ENCODE results near the gene CREBL2.
"Not testable (repeated sequence)": the region's sequence is repeated elsewhere in the genome, so short reads cannot be mapped to it uniquely, and the experiment has no call there.

DNA sequence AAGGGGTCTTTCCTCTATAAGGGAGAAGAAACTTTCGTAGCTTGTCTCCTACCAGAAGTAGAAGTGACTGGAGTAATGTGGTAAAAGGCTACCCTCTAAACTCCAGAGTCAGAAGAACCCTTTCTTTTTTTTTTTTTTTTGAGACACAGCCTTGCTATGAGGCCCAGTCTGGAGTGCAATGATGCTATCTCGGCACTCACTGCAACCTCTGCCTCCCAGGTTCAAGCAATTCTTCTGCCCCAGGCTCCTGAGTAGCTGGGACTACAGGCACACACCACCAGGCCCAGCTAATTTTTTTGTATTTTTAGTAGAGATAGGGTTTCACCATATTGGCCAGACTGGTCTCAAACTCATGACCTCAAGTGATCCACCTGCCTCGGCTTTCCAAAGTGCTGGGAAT, 23.2 kb upstream of the CREBL2 start:
- TF ChIP-seq, protein P1, sequence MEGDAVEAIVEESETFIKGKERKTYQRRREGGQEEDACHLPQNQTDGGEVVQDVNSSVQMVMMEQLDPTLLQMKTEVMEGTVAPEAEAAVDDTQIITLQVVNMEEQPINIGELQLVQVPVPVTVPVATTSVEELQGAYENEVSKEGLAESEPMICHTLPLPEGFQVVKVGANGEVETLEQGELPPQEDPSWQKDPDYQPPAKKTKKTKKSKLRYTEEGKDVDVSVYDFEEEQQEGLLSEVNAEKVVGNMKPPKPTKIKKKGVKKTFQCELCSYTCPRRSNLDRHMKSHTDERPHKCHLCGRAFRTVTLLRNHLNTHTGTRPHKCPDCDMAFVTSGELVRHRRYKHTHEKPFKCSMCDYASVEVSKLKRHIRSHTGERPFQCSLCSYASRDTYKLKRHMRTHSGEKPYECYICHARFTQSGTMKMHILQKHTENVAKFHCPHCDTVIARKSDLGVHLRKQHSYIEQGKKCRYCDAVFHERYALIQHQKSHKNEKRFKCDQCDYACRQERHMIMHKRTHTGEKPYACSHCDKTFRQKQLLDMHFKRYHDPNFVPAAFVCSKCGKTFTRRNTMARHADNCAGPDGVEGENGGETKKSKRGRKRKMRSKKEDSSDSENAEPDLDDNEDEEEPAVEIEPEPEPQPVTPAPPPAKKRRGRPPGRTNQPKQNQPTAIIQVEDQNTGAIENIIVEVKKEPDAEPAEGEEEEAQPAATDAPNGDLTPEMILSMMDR (IDR thresholded peaks at IDR 0.05 in 8 of 11, conservative IDR thresholded peaks at IDR 0.05 in 3 of 11), result not testable (repeated sequence)
- TF ChIP-seq POLR2A, POLR2AphosphoS5 (IDR thresholded peaks at IDR 0.05): not testable (repeated sequence)

All from spleen (tissue), 7 donors.